Measurements from ENCODE around the gene GPNMB. TPM values are rescaled to one million over a fixed set of nuclear protein-coding genes. Genes with fewer than 3 reads are reported as not detected.

The GPNMB gene
- total RNA-seq, 1 experiment from 2014 or later: 0.04 TPM

- no peak for ATAC-seq
- CTCF ChIA-PET: no interaction called here
- no peaks in the 10 kb centered on the region for H3F3A ChIP-seq (ENCODE audit: low read length, unreplicated experiment)
- POLR2A ChIA-PET (ENCODE audit: unreplicated experiment): no interaction called here
- TF ChIP-seq EZH2 (IDR thresholded peaks at IDR 0.05; ENCODE audit: low read length, unreplicated experiment) (no peak), EZH2phosphoT487 (IDR thresholded peaks at IDR 0.05; ENCODE audit: borderline replicate concordance, low read length) (no peak), CTCF (conservative IDR thresholded peaks at IDR 0.05; ENCODE audit: low read depth, low read length) (no peak)
- H3K9ac ChIP-seq (ENCODE audit: low read length): no peak overlapping the region
- no peaks in the 10 kb centered on the region for H3K9me3 ChIP-seq (ENCODE audit: low read length)
- DNase-seq: no peak
- peaks cover 11% of the 10 kb centered on the region; the same call in 1 of the 2 replicates for H3K4me1 ChIP-seq (ENCODE audit: insufficient read depth, low read length)
- H3K79me2 ChIP-seq (ENCODE audit: low read length): no peaks in the 10 kb centered on the region
- H4K20me1 ChIP-seq (ENCODE audit: low read length): no peaks in the 10 kb centered on the region
- no TSS peak for BruUV-seq (replicated peaks)
- H3K4me2 ChIP-seq (ENCODE audit: low read length): no peak overlapping the region
- H3K27me3 ChIP-seq (ENCODE audit: low read length): no peaks in the 10 kb centered on the region
- H3K9me2 ChIP-seq (replicated peaks; ENCODE audit: low read length): no peaks in the 10 kb centered on the region
- H2AFZ ChIP-seq (ENCODE audit: low read length): no peak overlapping the region
- H3K36me3 ChIP-seq (ENCODE audit: low read depth, low read length): no peaks in the 10 kb centered on the region
- intact Hi-C loops (cut with micrococcal nuclease): loop anchor here (10.0 kb wide), 1 partner anchor 145 kb away; no protein-coding TSS in a partner anchor
- H3K27ac ChIP-seq (ENCODE audit: low read length): no peak overlapping the region
- no peak overlapping the region for H3K4me3 ChIP-seq (ENCODE audit: low read length)
Measured at GRCh38 chr7:23239698-23240097, 6.9 kb upstream of the GPNMB start.

GRCh38 chr7:23242321-23242720 is 4.3 kb upstream of the GPNMB start:
- CTCF ChIA-PET: no interaction called here
- Histone ChIP-seq H3K4me2 (ENCODE audit: low read length) (no peak overlapping the region), H3K79me2 (ENCODE audit: low read length) (no peaks in the 10 kb centered on the region)

More at GRCh38 chr7:23242321-23242720, 4.3 kb upstream of the GPNMB start:
- TF ChIP-seq EZH2 (IDR thresholded peaks at IDR 0.05; ENCODE audit: low read length, unreplicated experiment): no peak
- no peak for TF ChIP-seq CTCF (conservative IDR thresholded peaks at IDR 0.05; ENCODE audit: low read depth, low read length)
- no peak for TF ChIP-seq EZH2phosphoT487 (IDR thresholded peaks at IDR 0.05; ENCODE audit: borderline replicate concordance, low read length)
- Histone ChIP-seq H3K9ac (ENCODE audit: low read length) (no peak overlapping the region), H2AFZ (ENCODE audit: low read length) (no peak overlapping the region), H3K27me3 (ENCODE audit: low read length) (no peaks in the 10 kb centered on the region), H3F3A (ENCODE audit: low read length, unreplicated experiment) (no peaks in the 10 kb centered on the region), H3K9me3 (ENCODE audit: low read length) (no peaks in the 10 kb centered on the region), H3K27ac (ENCODE audit: low read length) (no peak overlapping the region), H4K20me1 (ENCODE audit: low read length) (no peaks in the 10 kb centered on the region), H3K4me3 (ENCODE audit: low read length) (no peak overlapping the region), H3K9me2 (replicated peaks; ENCODE audit: low read length) (no peaks in the 10 kb centered on the region), H3K4me1 (ENCODE audit: insufficient read depth, low read length) (no peaks in the 10 kb centered on the region), H3K36me3 (ENCODE audit: low read depth, low read length) (no peaks in the 10 kb centered on the region)
- intact Hi-C loops (cut with micrococcal nuclease): no loop called here
- ATAC-seq (no peak), DNase-seq (no peak)
- BruUV-seq (replicated peaks): no TSS peak
- POLR2A ChIA-PET (ENCODE audit: unreplicated experiment): no interaction called here
